A673 (cell line): ENCODE data around the gene PROM1. TPM values are rescaled to one million over a fixed set of nuclear protein-coding genes. Genes with fewer than 3 reads are reported as not detected.

ENCODE experiments used
- BruUV-seq: library from RNA; stranded (reverse); fragments of 400-500 nt; replicated peaks from 2 replicates; lab custom pipeline; 2021; lab: Mats Ljungman, UMichigan
- CTCF ChIA-PET: fragments of 300-600 bp; sonication (Branson Sonifier 250); formaldehyde crosslinking; loops from one replicate; lab custom pipeline; 2022; ENCODE audit warnings: antibody characterized with exemption; lab: Charles Lee
- POLR2A ChIA-PET: fragments of 300-600 bp; sonication (Branson Sonifier 250); formaldehyde crosslinking; loops from one replicate; lab custom pipeline; 2022; ENCODE audit warnings: antibody characterized with exemption; ENCODE audit not compliant: low non-redundant PET; lab: Charles Lee
- DNase-seq: peaks from one replicate; pipeline ENCODE4 v3.0.0-alpha.2; 2015; ENCODE audit warnings: low spot score
- H3K27ac ChIP-seq: fragments of 200-600 bp; sonication (generic); 2 replicates; pipeline ENCODE4 v1.5.1; 2016; ENCODE audit warnings: mixed run types, low read depth, mild to moderate bottlenecking, mixed read lengths, antibody characterized with exemption, low read length; ENCODE audit not compliant: poor library complexity, severe bottlenecking
- H3K27me3 ChIP-seq: fragments of 200-600 bp; sonication (generic); replicated peaks from 2 replicates; pipeline ENCODE4 v1.6.1; 2017; ENCODE audit warnings: mixed run types, low read depth, mild to moderate bottlenecking, mixed read lengths, antibody characterized with exemption, low read length; ENCODE audit not compliant: insufficient read depth, poor library complexity
- H3K36me3 ChIP-seq: fragments of 200-600 bp; sonication (generic); 2 replicates; pipeline ENCODE4 v1.6.1; 2016; ENCODE audit warnings: mixed run types, mild to moderate bottlenecking, mixed read lengths, antibody characterized with exemption, low read length; ENCODE audit not compliant: insufficient read depth, poor library complexity, severe bottlenecking
- H3K4me1 ChIP-seq: fragments of 200-600 bp; sonication (generic); 2 replicates; pipeline ENCODE4 v1.6.1; 2017; ENCODE audit warnings: mixed run types, mild to moderate bottlenecking, mixed read lengths, antibody characterized with exemption, low read length; ENCODE audit not compliant: insufficient read depth, poor library complexity, severe bottlenecking
- H3K4me3 ChIP-seq: fragments of 200-600 bp; sonication (generic); 2 replicates; pipeline ENCODE4 v1.5.1; 2016; ENCODE audit warnings: low read depth, mixed run types, mild to moderate bottlenecking, mixed read lengths, low read length; ENCODE audit not compliant: poor library complexity, severe bottlenecking
- H3K9me3 ChIP-seq: fragments of 200-600 bp; sonication (generic); 2 replicates; pipeline ENCODE4 v1.6.1; 2016; ENCODE audit warnings: mixed run types, low read depth, mild to moderate bottlenecking, mixed read lengths, antibody characterized with exemption, low read length; ENCODE audit not compliant: poor library complexity, severe bottlenecking
- EZH2 ChIP-seq: fragments of 200-600 bp; sonication (generic); IDR thresholded peaks from 2 replicates; pipeline ENCODE4 v1.6.1; 2017; ENCODE audit warnings: borderline replicate concordance, low read depth, mild to moderate bottlenecking, mixed read lengths, antibody characterized with exemption, low read length; ENCODE audit not compliant: poor library complexity, severe bottlenecking
- intact Hi-C: fragments of 100-400 bp; cut with micrococcal nuclease; formaldehyde crosslinking; loops from one replicate; pipeline ENCODE4 v1.10.0; 2022; ENCODE audit not compliant: unreplicated experiment
- total RNA-seq: library from RNA; stranded (reverse); gene quantifications from 2 replicates; pipeline ENCODE4 v1.2.3, GENCODE V29; 2021
- TF ChIP-seq, protein P1 (sequence below): fragments of 300-800, 200-600 bp; sonication (generic); conservative IDR thresholded peaks from 2 replicates; pipeline ENCODE4 v1.5.1; 2017; ENCODE audit warnings: low read depth, mild to moderate bottlenecking, antibody characterized with exemption, low read length, moderate library complexity, mixed read lengths

Gene PROM1
- total RNA-seq, 1 experiment from 2014 or later, result 13.9 TPM

- no TSS peak for BruUV-seq
- H3K36me3 ChIP-seq, result no peaks in the 10 kb centered on the region
- ChIA-PET CTCF (no interaction called here), POLR2A (no interaction called here)
- intact Hi-C loops, result no loop called here
- H3K9me3 ChIP-seq, result no peaks in the 10 kb centered on the region
- no peak for DNase-seq
- no peak overlapping the region for H3K27ac ChIP-seq
- H3K4me3 ChIP-seq, result no peak overlapping the region
- no peaks in the 10 kb centered on the region for H3K27me3 ChIP-seq
- TF ChIP-seq EZH2, result no peak
- TF ChIP-seq, protein P1, sequence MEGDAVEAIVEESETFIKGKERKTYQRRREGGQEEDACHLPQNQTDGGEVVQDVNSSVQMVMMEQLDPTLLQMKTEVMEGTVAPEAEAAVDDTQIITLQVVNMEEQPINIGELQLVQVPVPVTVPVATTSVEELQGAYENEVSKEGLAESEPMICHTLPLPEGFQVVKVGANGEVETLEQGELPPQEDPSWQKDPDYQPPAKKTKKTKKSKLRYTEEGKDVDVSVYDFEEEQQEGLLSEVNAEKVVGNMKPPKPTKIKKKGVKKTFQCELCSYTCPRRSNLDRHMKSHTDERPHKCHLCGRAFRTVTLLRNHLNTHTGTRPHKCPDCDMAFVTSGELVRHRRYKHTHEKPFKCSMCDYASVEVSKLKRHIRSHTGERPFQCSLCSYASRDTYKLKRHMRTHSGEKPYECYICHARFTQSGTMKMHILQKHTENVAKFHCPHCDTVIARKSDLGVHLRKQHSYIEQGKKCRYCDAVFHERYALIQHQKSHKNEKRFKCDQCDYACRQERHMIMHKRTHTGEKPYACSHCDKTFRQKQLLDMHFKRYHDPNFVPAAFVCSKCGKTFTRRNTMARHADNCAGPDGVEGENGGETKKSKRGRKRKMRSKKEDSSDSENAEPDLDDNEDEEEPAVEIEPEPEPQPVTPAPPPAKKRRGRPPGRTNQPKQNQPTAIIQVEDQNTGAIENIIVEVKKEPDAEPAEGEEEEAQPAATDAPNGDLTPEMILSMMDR, result no peak
- no peaks in the 10 kb centered on the region for H3K4me1 ChIP-seq
These were observed 138.9 kb downstream of the PROM1 start for GRCh38 chr4:15944895-15945294.

- no peak for DNase-seq
- ChIA-PET CTCF (no interaction called here), POLR2A (no interaction called here)
- TF ChIP-seq, protein P1, result no peak
- TF ChIP-seq EZH2, result no peak
- Histone ChIP-seq H3K9me3 (no peaks in the 10 kb centered on the region), H3K27ac (no peak overlapping the region), H3K4me1 (no peaks in the 10 kb centered on the region), H3K4me3 (no peak overlapping the region), H3K27me3 (no peaks in the 10 kb centered on the region), H3K36me3 (no peaks in the 10 kb centered on the region)
- intact Hi-C loops, result no loop called here
- no TSS peak for BruUV-seq
These were observed 141.5 kb downstream of the PROM1 start for GRCh38 chr4:15942283-15942682.

DNA sequence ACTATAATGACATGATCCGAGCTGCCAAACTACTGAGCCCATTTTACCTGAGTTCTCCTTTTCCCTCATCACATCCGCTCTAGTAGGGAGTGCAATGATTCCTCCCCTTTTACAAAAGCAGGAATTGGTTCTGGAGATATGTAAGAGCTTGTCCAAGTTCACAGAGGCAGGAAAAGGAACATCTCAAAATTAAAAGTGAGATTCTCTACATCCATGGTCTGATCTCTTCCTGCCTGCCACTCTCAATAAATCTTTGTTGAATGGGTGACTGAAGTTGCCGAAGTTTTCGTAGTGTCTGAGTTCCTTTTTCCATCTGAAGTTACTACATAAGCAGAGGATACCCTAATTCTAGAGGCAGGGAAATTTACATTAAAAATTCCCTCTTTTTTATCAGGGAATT, 145.2 kb downstream of the PROM1 start, which contains the start of gene FGFBP1:
FGFBP1 (minus strand) TSS at position 101 of the 400 bp plus-strand sequence. CDS start 2,108 bp downstream, outside the sequence.
- Histone ChIP-seq H3K4me1 (no peaks in the 10 kb centered on the region), H3K36me3 (no peaks in the 10 kb centered on the region), H3K9me3 (no peaks in the 10 kb centered on the region), H3K27me3 (no peaks in the 10 kb centered on the region), H3K4me3 (no peak within 1 kb of the TSS), H3K27ac (no peak within 1 kb of the TSS)
- DNase-seq, result no peak
- intact Hi-C loops, result no loop called here
- CTCF ChIA-PET, result no interaction called here
- no TSS peak for BruUV-seq
- TF ChIP-seq, protein P1, result no peak
- no peak for TF ChIP-seq EZH2
- POLR2A ChIA-PET, result no interaction called here
